Measurements from ENCODE around the gene WWTR1.

The WWTR1 gene

DNA sequence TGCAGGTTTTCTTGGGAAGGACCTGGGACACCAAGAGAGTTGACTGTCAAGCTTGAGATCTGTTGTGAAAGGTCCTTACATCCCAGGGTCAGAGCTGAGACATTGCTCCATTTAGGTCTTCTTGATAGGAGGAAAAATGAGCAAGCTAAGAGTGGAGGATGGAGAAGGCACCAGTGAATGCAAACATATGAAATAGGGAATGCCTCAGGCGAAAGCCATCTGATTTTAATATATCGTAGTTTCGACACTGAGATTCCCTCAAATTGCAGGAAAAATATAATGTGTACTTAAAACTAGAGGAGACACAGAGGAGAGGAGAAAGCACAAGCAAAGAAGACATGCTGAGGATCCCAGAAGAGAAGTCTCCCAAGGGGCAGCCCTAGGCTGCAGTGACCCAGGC is 97.8 kb downstream of the WWTR1 start:
- no peak for DNase-seq

- no peak for DNase-seq
These were observed 98.3 kb downstream of the WWTR1 start for GRCh38 chr3:149559525-149559924.

GRCh38 chr3:149555927-149556326 is 101.9 kb downstream of the WWTR1 start:
- no peak for DNase-seq

DNA sequence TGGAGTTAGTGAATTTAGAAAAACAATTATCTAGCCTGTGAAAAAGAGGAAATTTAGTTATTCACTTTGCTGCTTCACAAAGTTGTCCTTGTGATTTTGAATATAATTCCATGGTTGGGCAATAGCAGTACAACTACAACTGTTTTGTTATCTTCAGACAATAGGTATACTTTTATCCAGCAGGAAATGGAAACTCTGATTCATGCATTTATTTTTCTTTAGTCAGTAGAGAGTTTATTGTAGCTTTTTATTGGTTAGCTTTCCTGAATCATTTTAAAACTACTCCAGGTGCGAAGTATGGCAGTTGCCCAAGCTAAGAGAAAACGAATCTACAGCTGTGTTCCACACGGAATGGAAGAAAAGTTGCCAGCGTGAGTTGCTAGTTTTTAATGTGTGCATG is 103.0 kb downstream of the WWTR1 start:
- no peak for DNase-seq

DNA sequence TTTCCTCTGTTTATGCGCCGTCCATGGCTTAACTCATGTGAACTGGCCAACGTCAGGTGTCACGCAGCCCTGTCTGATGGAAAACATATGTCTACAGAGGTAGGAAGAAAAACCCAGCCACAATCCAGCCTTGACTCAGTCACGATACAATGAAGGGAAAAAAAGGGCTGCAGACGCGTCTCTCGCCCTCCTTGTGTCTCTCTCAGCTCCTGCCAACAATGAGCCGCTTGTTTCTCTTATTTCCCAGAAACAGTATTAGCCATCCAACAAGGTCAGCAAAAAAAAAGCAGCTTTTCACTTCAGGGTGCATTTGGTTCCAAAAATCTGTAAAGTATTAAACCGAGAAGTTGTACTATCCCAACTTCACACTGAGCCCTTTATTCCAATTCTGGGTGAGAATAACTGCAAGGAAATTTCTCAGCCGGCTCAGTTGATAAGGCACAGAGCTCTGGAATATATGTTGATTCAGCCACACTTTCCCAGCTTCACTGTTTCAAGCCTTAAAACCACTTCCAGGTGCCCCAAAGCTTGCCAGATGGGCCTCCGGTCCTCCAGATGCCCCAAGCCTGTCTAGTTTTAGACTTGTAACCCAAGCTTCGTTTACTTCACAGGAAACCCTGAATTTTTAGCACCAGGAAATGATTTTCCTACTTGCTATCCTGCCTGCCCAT is 103.9 kb downstream of the WWTR1 start:
- no peak for DNase-seq

- DNase-seq: no peak
These were observed 105.1 kb downstream of the WWTR1 start for GRCh38 chr3:149552700-149553099.

GRCh38 chr3:149551500-149551899 is 106.3 kb downstream of the WWTR1 start:
- no peak for DNase-seq

- no peak for DNase-seq
These were observed 109.2 kb downstream of the WWTR1 start for GRCh38 chr3:149548669-149549065.

DNA sequence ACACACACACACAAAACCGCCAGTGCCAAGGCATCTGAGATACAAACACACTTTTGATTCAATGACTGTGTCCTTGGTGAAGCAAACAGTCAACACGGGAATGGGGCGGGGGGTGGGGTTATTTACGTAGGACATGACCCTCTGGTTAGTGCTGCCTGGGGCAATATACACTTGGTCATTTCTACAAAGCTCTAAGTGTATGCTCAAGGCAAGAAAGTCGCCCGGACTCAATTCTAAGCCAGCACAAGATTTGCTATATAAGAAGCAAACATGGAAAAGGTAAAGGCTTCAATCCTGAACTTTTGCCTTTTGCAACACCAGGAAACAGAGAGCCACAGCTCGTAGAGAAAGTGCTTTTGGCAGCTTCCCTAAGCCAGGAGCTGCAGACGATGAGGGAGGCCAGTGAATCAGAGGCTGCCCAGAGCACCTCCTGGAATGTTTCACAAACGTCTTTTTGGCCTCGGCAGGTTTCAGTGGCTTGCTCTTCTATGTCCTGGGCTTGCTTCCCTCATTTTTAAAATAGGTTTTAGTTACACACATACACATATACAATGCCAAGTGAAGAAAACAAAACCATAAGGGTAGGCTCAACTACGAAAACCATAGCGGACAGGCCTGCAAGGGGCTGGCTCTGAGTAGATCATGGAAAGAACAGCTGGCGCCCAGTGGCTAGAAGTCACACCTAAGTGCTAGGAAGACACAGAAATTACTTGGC is 109.7 kb downstream of the WWTR1 start:
- no peak for DNase-seq

GRCh38 chr3:149547413-149547812 is 110.4 kb downstream of the WWTR1 start:
- DNase-seq: no peak

- no peak for DNase-seq
These were observed 112.8 kb downstream of the WWTR1 start for GRCh38 chr3:149545049-149545448.

- no peak for DNase-seq
These were observed 115.2 kb downstream of the WWTR1 start for GRCh38 chr3:149542375-149543312.

DNA sequence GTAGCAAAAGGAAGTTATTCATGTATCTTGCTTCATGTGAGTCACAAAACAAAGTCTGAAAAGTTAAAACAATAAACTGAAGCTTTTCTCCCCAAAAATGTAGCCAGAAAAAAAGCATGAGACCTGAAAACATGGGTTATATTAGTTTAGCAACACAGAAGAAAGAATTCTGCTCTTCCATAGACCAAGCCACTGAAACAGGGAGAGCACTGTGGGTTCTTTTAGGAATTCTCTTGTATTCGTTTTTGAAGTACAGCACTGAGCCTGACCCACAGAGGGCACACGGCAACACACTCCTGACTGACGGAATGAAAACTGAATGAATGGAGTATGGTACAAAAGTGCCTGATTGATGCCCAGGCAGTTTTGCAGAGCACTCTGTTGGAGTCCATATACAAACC is 116.7 kb downstream of the WWTR1 start:
- DNase-seq: no peak

- DNase-seq: no peak
These were observed 119.5 kb downstream of the WWTR1 start for GRCh38 chr3:149538371-149538770.

GRCh38 chr3:149536429-149536828 is 121.4 kb downstream of the WWTR1 start:
- no peak for DNase-seq

DNA sequence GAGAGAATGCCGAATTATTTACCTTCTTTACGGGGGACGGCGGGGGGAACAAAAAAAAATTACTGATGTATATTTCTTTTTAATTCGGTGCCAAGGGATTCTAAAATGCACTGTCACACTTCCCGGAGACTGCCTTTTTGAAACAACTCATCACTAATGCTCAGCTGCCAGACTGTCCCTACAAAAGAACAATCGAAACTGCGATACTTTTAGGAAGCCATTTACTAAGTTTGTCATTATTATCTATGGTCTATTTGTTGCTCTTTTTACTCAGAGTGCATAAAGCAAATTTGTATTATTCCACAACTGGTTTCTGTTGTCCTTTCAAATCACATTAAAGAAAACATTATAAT is 122.5 kb downstream of the WWTR1 start:
- DNase-seq: no peak

GRCh38 chr3:149534671-149535332 is 123.0 kb downstream of the WWTR1 start:
- no peak for DNase-seq

GRCh38 chr3:149534082-149534481 is 123.7 kb downstream of the WWTR1 start:
- DNase-seq: no peak

DNA sequence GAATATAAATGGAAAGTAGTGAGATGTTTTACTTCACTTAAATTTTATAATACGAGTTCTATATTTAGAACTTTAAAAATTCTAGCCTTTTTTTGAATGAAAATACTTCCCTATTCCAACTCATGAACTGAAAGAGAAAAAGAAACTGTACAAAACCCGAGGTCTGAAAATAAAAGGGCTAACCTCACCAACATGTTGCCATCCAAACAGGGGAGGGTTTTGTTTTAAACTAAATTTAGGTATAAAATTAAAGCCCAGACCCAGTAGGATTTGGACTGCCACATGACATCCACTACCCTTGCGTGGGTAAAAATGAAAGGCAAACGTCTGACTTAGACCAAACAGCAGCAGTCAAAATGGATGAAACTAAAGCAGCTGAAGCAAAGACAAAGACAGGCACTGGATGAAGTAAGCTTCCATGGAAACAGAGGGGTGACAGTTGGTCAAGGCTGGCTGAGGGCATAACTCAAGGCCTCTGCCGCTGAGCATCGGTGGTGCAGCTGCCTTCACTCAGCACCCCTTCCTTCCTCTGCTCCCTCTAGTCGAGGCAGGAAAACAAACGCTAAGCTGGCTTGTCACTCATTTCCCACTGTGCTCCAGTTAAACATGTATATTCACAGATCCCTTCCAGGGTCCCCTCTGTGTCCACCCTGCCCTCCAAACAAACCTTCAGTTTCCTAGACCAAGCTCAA is 125.2 kb downstream of the WWTR1 start:
- DNase-seq: no peak

- DNase-seq: no peak
These were observed 128.7 kb downstream of the WWTR1 start for GRCh38 chr3:149529099-149529498.

DNA sequence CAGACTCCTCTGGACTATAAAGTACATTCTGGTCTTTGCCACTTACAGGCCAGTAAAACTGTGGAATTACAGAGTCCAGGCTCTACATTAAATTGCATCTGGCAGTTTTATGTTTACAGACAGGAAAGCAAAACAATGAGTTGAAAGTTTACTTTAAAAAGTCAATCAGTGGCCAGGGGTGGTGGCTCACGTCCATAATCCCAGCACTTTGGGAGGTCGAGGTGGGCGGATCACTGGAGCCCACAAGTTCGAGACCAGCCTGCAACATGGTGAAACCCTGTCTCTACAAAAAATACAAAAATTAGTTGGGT is 129.5 kb downstream of the WWTR1 start:
- DNase-seq: no peak

DNA sequence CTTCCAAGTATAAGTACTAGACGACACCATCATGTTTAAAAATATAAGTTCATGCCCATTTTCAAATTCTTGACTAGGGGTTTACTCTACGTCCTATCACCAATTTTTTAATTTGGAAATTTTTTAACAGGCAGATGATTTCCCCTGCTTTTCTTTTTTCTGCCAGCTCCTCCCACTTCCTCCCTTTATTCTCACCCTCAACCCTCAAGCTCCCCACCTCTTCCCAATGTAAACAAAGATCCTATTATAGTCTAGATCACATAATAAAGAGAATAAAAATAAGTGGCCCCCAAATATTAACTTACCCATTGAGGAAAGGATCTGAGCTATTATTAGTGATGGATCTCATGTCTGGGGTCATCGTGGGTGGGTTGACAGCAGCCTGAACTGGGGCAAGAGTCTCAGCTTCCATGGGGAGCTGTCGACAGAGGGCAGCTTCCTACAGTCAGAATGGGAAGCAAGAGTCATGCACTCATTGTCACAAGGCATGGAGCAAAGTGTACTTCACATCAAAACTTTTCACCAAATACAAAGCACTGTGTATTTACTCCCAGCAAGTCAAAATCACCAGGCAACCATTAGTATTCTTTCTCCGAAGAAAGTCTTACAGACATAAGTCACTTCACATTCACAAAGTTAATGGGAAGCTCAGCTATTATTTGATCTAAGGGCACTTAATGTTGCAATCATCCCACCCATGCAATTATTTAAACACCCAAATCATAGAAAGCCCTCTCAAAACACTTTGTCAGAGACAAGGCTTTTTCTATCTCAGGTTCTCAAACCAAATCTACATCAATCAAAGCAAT is 130.1 kb downstream of the WWTR1 start:
- DNase-seq: no peak

Data from NCI-H2171 treated with DMSO at 0.1 percent for 48 hours (cell line).